DOHH2 (cell line): ENCODE results near the gene AGTPBP1.

Experiments
- H3F3A ChIP-seq: fragments of 200-600 bp; sonication (generic), shearing (Covaris generic); 2 replicates; pipeline ENCODE4 v1.6.0; 2016; ENCODE audit warnings: antibody characterized with exemption, mild to moderate bottlenecking; ENCODE audit not compliant: control insufficient read depth, insufficient read depth
- H3K27ac ChIP-seq: fragments of 200-600 bp; sonication (generic); 2 replicates; pipeline ENCODE4 v1.5.1; 2014; ENCODE audit warnings: low read depth, mild to moderate bottlenecking, low read length, moderate library complexity
- H3K27me3 ChIP-seq: fragments of 200-600 bp; sonication (generic); 2 replicates; pipeline ENCODE4 v1.6.1; 2014; ENCODE audit warnings: mild to moderate bottlenecking, low read length, mixed read lengths; ENCODE audit not compliant: control insufficient read depth
- H3K36me3 ChIP-seq: fragments of 200-600 bp; sonication (generic); 2 replicates; pipeline ENCODE4 v1.6.1; 2014; ENCODE audit warnings: mild to moderate bottlenecking, low read length, moderate library complexity, mixed read lengths; ENCODE audit not compliant: control insufficient read depth
- H3K4me1 ChIP-seq: fragments of 200-600 bp; sonication (generic); 2 replicates; pipeline ENCODE4 v1.6.1; 2014; ENCODE audit warnings: mild to moderate bottlenecking, low read length, mixed read lengths; ENCODE audit not compliant: control insufficient read depth
- H3K4me2 ChIP-seq: fragments of 200-600 bp; sonication (generic); 2 replicates; pipeline ENCODE4 v1.6.0; 2014; ENCODE audit warnings: mild to moderate bottlenecking, low read length, moderate library complexity
- H3K4me3 ChIP-seq: fragments of 200-600 bp; sonication (generic); 2 replicates; pipeline ENCODE4 v1.5.1; 2014; ENCODE audit warnings: mild to moderate bottlenecking, low read length, mixed read lengths
- H3K79me2 ChIP-seq: fragments of 200-600 bp; sonication (generic); 2 replicates; pipeline ENCODE4 v1.6.1; 2014; ENCODE audit warnings: mild to moderate bottlenecking, low read length, mixed read lengths; ENCODE audit not compliant: control insufficient read depth
- H3K9me2 ChIP-seq: fragments of 200-600 bp; sonication (generic); replicated peaks from 2 replicates; pipeline ENCODE4 v1.6.1; 2014; ENCODE audit warnings: mild to moderate bottlenecking, low read length, mixed read lengths; ENCODE audit not compliant: control insufficient read depth
- H3K9me3 ChIP-seq: fragments of 200-600 bp; sonication (generic); 2 replicates; pipeline ENCODE4 v1.6.1; 2014; ENCODE audit warnings: antibody characterized with exemption, low read length, mixed read lengths; ENCODE audit not compliant: control insufficient read depth, insufficient read depth
- H4K20me1 ChIP-seq: fragments of 200-600 bp; sonication (generic); 2 replicates; pipeline ENCODE4 v1.6.0; 2014; ENCODE audit warnings: low read depth, mild to moderate bottlenecking, antibody characterized with exemption, low read length, moderate library complexity; ENCODE audit not compliant: control insufficient read depth, insufficient read depth
- CTCF ChIP-seq: fragments of 200-600 bp; sonication (generic); IDR thresholded peaks from one replicate; pipeline ENCODE4 v1.5.1; 2014; ENCODE audit warnings: antibody characterized with exemption, mild to moderate bottlenecking, low read depth, low read length; ENCODE audit not compliant: poor library complexity, severe bottlenecking
- EZH2phosphoT487 ChIP-seq: fragments of 200-600 bp; sonication (generic); IDR thresholded peaks from 2 replicates; pipeline ENCODE4 v1.6.1; 2017; ENCODE audit warnings: borderline replicate concordance, mild to moderate bottlenecking, antibody characterized with exemption, low read length, moderate library complexity, mixed read lengths

Gene AGTPBP1

GRCh38 chr9:85713897-85714296 is 27.9 kb downstream of the AGTPBP1 start:
- H3K79me2 ChIP-seq, result no peaks in the 10 kb centered on the region
- H3K4me3 ChIP-seq, result no peak overlapping the region
- no peaks in the 10 kb centered on the region for H4K20me1 ChIP-seq
- TF ChIP-seq EZH2phosphoT487 (no peak), CTCF (no peak)
- H3K4me1 ChIP-seq, result no peaks in the 10 kb centered on the region
- H3K9me2 ChIP-seq, result no peaks in the 10 kb centered on the region
- no peaks in the 10 kb centered on the region for H3K27me3 ChIP-seq
- no peak overlapping the region for H3K27ac ChIP-seq
- no peaks in the 10 kb centered on the region for H3F3A ChIP-seq
- H3K4me2 ChIP-seq, result no peak overlapping the region
- H3K36me3 ChIP-seq, result peaks cover 6% of the 10 kb centered on the region
- no peaks in the 10 kb centered on the region for H3K9me3 ChIP-seq

GRCh38 chr9:85704744-85705143 is 37.0 kb downstream of the AGTPBP1 start:
- Histone ChIP-seq H3K27me3 (no peaks in the 10 kb centered on the region), H3K9me3 (no peaks in the 10 kb centered on the region), H4K20me1 (no peaks in the 10 kb centered on the region), H3F3A (no peaks in the 10 kb centered on the region), H3K4me3 (no peak overlapping the region), H3K79me2 (peaks cover 8% of the 10 kb centered on the region), H3K9me2 (no peaks in the 10 kb centered on the region), H3K4me2 (no peak overlapping the region), H3K36me3 (peaks cover 6% of the 10 kb centered on the region), H3K27ac (no peak overlapping the region), H3K4me1 (no peaks in the 10 kb centered on the region)
- no peak for TF ChIP-seq EZH2phosphoT487
- TF ChIP-seq CTCF, result no peak

- no peaks in the 10 kb centered on the region for H3K9me2 ChIP-seq
- no peaks in the 10 kb centered on the region for H3K9me3 ChIP-seq
- H3K4me3 ChIP-seq, result no peak overlapping the region
- H3K27ac ChIP-seq, result no peak overlapping the region
- TF ChIP-seq EZH2phosphoT487 (no peak), CTCF (no peak)
- H3F3A ChIP-seq, result no peaks in the 10 kb centered on the region
- H3K4me1 ChIP-seq, result no peaks in the 10 kb centered on the region
- no peaks in the 10 kb centered on the region for H4K20me1 ChIP-seq
- no peaks in the 10 kb centered on the region for H3K27me3 ChIP-seq
- H3K36me3 ChIP-seq, result peaks cover 3% of the 10 kb centered on the region; the same call in 1 of the 2 replicates
- peaks cover 8% of the 10 kb centered on the region for H3K79me2 ChIP-seq
- no peak overlapping the region for H3K4me2 ChIP-seq
Observed at GRCh38 chr9:85703398-85703797, 38.4 kb downstream of the AGTPBP1 start.

GRCh38 chr9:85702726-85703289 is 38.9 kb downstream of the AGTPBP1 start:
- TF ChIP-seq EZH2phosphoT487 (no peak), CTCF (no peak)
- no peak overlapping the region for H3K27ac ChIP-seq
- H3K4me1 ChIP-seq, result no peaks in the 10 kb centered on the region
- no peaks in the 10 kb centered on the region for H3K9me3 ChIP-seq
- peaks cover 3% of the 10 kb centered on the region; the same call in 1 of the 2 replicates for H3K36me3 ChIP-seq
- H3K9me2 ChIP-seq, result no peaks in the 10 kb centered on the region
- no peak overlapping the region for H3K4me2 ChIP-seq
- no peaks in the 10 kb centered on the region for H3F3A ChIP-seq
- peaks cover 8% of the 10 kb centered on the region for H3K79me2 ChIP-seq
- no peaks in the 10 kb centered on the region for H4K20me1 ChIP-seq
- no peak overlapping the region for H3K4me3 ChIP-seq
- no peaks in the 10 kb centered on the region for H3K27me3 ChIP-seq
